CD1c-positive myeloid dendritic cell (primary cell): ENCODE data around the gene BMP3.

Experiments
- DNase-seq: peaks from one replicate; pipeline ENCODE4 v3.0.0-alpha.2; 2016; ENCODE audit errors: extremely low spot score

The BMP3 gene

GRCh38 chr4:81042578-81043365 is 12.3 kb downstream of the BMP3 start:
- no peak for DNase-seq

GRCh38 chr4:81049330-81049729 is 18.8 kb downstream of the BMP3 start:
- DNase-seq: no peak

- DNase-seq: no peak
These were observed 19.4 kb downstream of the BMP3 start for GRCh38 chr4:81049907-81050306.

- DNase-seq: peak; percentile 38
These were observed 21.9 kb downstream of the BMP3 start for GRCh38 chr4:81052119-81053068.

- no peak for DNase-seq
These were observed 28.1 kb downstream of the BMP3 start for GRCh38 chr4:81058621-81059020.

- peak; percentile 19 for DNase-seq
These were observed 30.3 kb downstream of the BMP3 start for GRCh38 chr4:81060587-81061343.

- no peak for DNase-seq
These were observed 30.8 kb downstream of the BMP3 start for GRCh38 chr4:81061344-81061730.

GRCh38 chr4:81062001-81062400 is 31.5 kb downstream of the BMP3 start:
- no peak for DNase-seq

- DNase-seq: no peak
These were observed 34.9 kb downstream of the BMP3 start for GRCh38 chr4:81065446-81065845.

- DNase-seq: peak; percentile 79
These were observed 39.3 kb downstream of the BMP3 start for GRCh38 chr4:81069706-81070331.

GRCh38 chr4:81071013-81071412 is 40.5 kb downstream of the BMP3 start:
- no peak for DNase-seq

- no peak for DNase-seq
These were observed 50.6 kb downstream of the BMP3 start for GRCh38 chr4:81081156-81081555.

- no peak for DNase-seq
These were observed 53.5 kb downstream of the BMP3 start for GRCh38 chr4:81084029-81084428.

- DNase-seq: no peak
These were observed 54.1 kb downstream of the BMP3 start for GRCh38 chr4:81084634-81085033.

GRCh38 chr4:81085291-81085690 is 54.8 kb downstream of the BMP3 start:
- DNase-seq: no peak

GRCh38 chr4:81085979-81086378 is 55.5 kb downstream of the BMP3 start:
- DNase-seq: no peak

- no peak for DNase-seq
These were observed 63.4 kb downstream of the BMP3 start for GRCh38 chr4:81093720-81094401.

GRCh38 chr4:81095389-81095788 is 64.9 kb downstream of the BMP3 start:
- no peak for DNase-seq

- DNase-seq: no peak
These were observed 66.1 kb downstream of the BMP3 start for GRCh38 chr4:81096566-81096965.

GRCh38 chr4:81102107-81102506 is 71.6 kb downstream of the BMP3 start:
- DNase-seq: no peak

- DNase-seq: no peak
These were observed 75.6 kb downstream of the BMP3 start for GRCh38 chr4:81106150-81106549.
